Measurements from ENCODE around the gene PRDM2. TPM values are rescaled to one million over a fixed set of nuclear protein-coding genes. Genes with fewer than 3 reads are reported as not detected.

PRDM2 gene
- total and polyA plus RNA-seq, 4 donors, result 16.1 to 52.0 (median 28.5) TPM

GRCh38 chr1:13781907-13782633, 82.1 kb downstream of the PRDM2 start:
- H3K9me3 ChIP-seq (ENCODE audit: control insufficient read depth in 4 of 4, insufficient read depth in 3 of 4, low read length in 3 of 4), result no peaks in the 10 kb centered on the region
- WGBS, 2 donors, result 66 to 76% methylated on average over 20 of the region's 20 CpGs
- H3K36me3 ChIP-seq (ENCODE audit: control insufficient read depth in 4 of 4, insufficient read depth in 4 of 4, low read length in 4 of 4), result peaks cover 25 to 31% (median 28%) of the 10 kb centered on the region in 4 donors
- H3K27ac ChIP-seq (ENCODE audit: low read depth in 1 of 2, low read length in 1 of 2), result no peak overlapping the region
- H3K4me1 ChIP-seq (ENCODE audit: control insufficient read depth in 5 of 5, insufficient read depth in 5 of 5, low read length in 5 of 5), result peaks cover 0 to 18% (median 5%) of the 10 kb centered on the region in 5 donors
- TF ChIP-seq CTCF (IDR thresholded peaks at IDR 0.05; ENCODE audit: control extremely low read depth, extremely low read depth), result no peak
- DNase-seq (peak in 1 of 3 donors; percentile 34), ATAC-seq (ENCODE audit: insufficient read depth, low FRiP score) (peak; percentile 71)
- no peak overlapping the region for H3K4me3 ChIP-seq
- H3K9ac ChIP-seq (ENCODE audit: insufficient read depth in 1 of 2, low read length in 2 of 2), result no peak overlapping the region
- no peaks in the 10 kb centered on the region for H3K27me3 ChIP-seq (ENCODE audit: control insufficient read depth in 3 of 3, insufficient read depth in 3 of 3, low read length in 2 of 3)

GRCh38 chr1:13782634-13783360, 82.8 kb downstream of the PRDM2 start:
- 75 to 81% methylated on average over 12 of the region's 12 CpGs for WGBS, 2 donors
- H3K9me3 ChIP-seq (ENCODE audit: control insufficient read depth in 4 of 4, insufficient read depth in 3 of 4, low read length in 3 of 4), result no peaks in the 10 kb centered on the region
- no peak for ATAC-seq (ENCODE audit: insufficient read depth, low FRiP score)
- H3K4me1 ChIP-seq (ENCODE audit: control insufficient read depth in 5 of 5, insufficient read depth in 5 of 5, low read length in 5 of 5), result peaks cover 0 to 18% (median 5%) of the 10 kb centered on the region in 5 donors
- no peaks in the 10 kb centered on the region for H3K27me3 ChIP-seq (ENCODE audit: control insufficient read depth in 3 of 3, insufficient read depth in 3 of 3, low read length in 2 of 3)
- H3K4me3 ChIP-seq, result no peak overlapping the region
- no peak overlapping the region for H3K27ac ChIP-seq (ENCODE audit: low read depth in 1 of 2, low read length in 1 of 2)
- peaks cover 21 to 29% (median 24%) of the 10 kb centered on the region in 4 donors for H3K36me3 ChIP-seq (ENCODE audit: control insufficient read depth in 4 of 4, insufficient read depth in 4 of 4, low read length in 4 of 4)
- no peak overlapping the region for H3K9ac ChIP-seq (ENCODE audit: insufficient read depth in 1 of 2, low read length in 2 of 2)
- DNase-seq, result no peak
- no peak for TF ChIP-seq CTCF (IDR thresholded peaks at IDR 0.05; ENCODE audit: control extremely low read depth, extremely low read depth)

GRCh38 chr1:13783551-13783950, 83.6 kb downstream of the PRDM2 start:
- TF ChIP-seq CTCF (IDR thresholded peaks at IDR 0.05; ENCODE audit: control extremely low read depth, extremely low read depth), result no peak
- Histone ChIP-seq H3K27me3 (ENCODE audit: control insufficient read depth in 3 of 3, insufficient read depth in 3 of 3, low read length in 2 of 3) (no peaks in the 10 kb centered on the region), H3K9ac (ENCODE audit: insufficient read depth in 1 of 2, low read length in 2 of 2) (no peak overlapping the region), H3K27ac (ENCODE audit: low read depth in 1 of 2, low read length in 1 of 2) (no peak overlapping the region), H3K4me3 (no peak overlapping the region), H3K36me3 (ENCODE audit: control insufficient read depth in 4 of 4, insufficient read depth in 4 of 4, low read length in 4 of 4) (peaks cover 19 to 27% (median 22%) of the 10 kb centered on the region in 4 donors), H3K4me1 (ENCODE audit: control insufficient read depth in 5 of 5, insufficient read depth in 5 of 5, low read length in 5 of 5) (peaks cover 0 to 18% (median 5%) of the 10 kb centered on the region in 5 donors), H3K9me3 (ENCODE audit: control insufficient read depth in 4 of 4, insufficient read depth in 3 of 4, low read length in 3 of 4) (no peaks in the 10 kb centered on the region)
- ATAC-seq (ENCODE audit: insufficient read depth, low FRiP score) (no peak), DNase-seq (no peak)
- WGBS, 2 donors, result 84 to 89% methylated on average over 5 of the region's 5 CpGs
